Left kidney (tissue), 2 donors: ENCODE measurements around the gene ASH1L. TPM values are rescaled to one million over a fixed set of nuclear protein-coding genes. Genes with fewer than 3 reads are reported as not detected.
"Not testable (repeated sequence)": the region's sequence is repeated elsewhere in the genome, so short reads cannot be mapped to it uniquely, and the experiment has no call there.

Experiments
- DNase-seq: peaks from one replicate; pipeline ENCODE4 v3.0.0-alpha.2; 2013
- polyA plus RNA-seq: library from polyadenylated mRNA; unstranded; fragments of 120-200 nt; gene quantifications from one replicate; pipeline ENCODE4 v1.2.1, GENCODE V29; 2013; ENCODE audit not compliant: insufficient read length

The ASH1L gene
- polyA plus RNA-seq, 1 donor: 55.2 TPM

- peak; percentile 15 for DNase-seq
Observed at GRCh38 chr1:155499953-155500639, 62.5 kb downstream of the ASH1L start.

GRCh38 chr1:155499263-155499662, 63.3 kb downstream of the ASH1L start:
- DNase-seq: no peak

GRCh38 chr1:155493595-155493994, 69.0 kb downstream of the ASH1L start:
- not testable (repeated sequence) for DNase-seq

- not testable (repeated sequence) for DNase-seq
Observed at GRCh38 chr1:155488419-155488818, 74.2 kb downstream of the ASH1L start.

GRCh38 chr1:155487541-155487940, 75.1 kb downstream of the ASH1L start:
- no peak for DNase-seq

- DNase-seq: not testable (repeated sequence)
Observed at GRCh38 chr1:155486952-155487351, 75.7 kb downstream of the ASH1L start.

- DNase-seq: no peak
Observed at GRCh38 chr1:155485945-155486344, 76.7 kb downstream of the ASH1L start.

GRCh38 chr1:155485222-155485621, 77.4 kb downstream of the ASH1L start:
- no peak for DNase-seq

- no peak for DNase-seq
Observed at GRCh38 chr1:155481741-155482241, 80.8 kb downstream of the ASH1L start.

GRCh38 chr1:155479205-155479604, 83.4 kb downstream of the ASH1L start:
- no peak for DNase-seq

GRCh38 chr1:155478270-155478852, 84.2 kb downstream of the ASH1L start:
- no peak for DNase-seq

- no peak for DNase-seq
Observed at GRCh38 chr1:155474146-155474545, 88.5 kb downstream of the ASH1L start.

- no peak for DNase-seq
Observed at GRCh38 chr1:155473151-155473821, 89.3 kb downstream of the ASH1L start.

- DNase-seq: no peak
Observed at GRCh38 chr1:155472491-155473083, 90.0 kb downstream of the ASH1L start.

GRCh38 chr1:155471891-155472290, 90.7 kb downstream of the ASH1L start:
- DNase-seq: no peak

- no peak for DNase-seq
Observed at GRCh38 chr1:155471026-155471425, 91.6 kb downstream of the ASH1L start.

- no peak for DNase-seq
Observed at GRCh38 chr1:155466996-155467395, 95.6 kb downstream of the ASH1L start.

GRCh38 chr1:155466617-155466972, 96.0 kb downstream of the ASH1L start:
- DNase-seq: no peak

GRCh38 chr1:155463865-155464650, 98.5 kb downstream of the ASH1L start:
- no peak for DNase-seq

GRCh38 chr1:155458111-155458510, 104.5 kb downstream of the ASH1L start:
- no peak for DNase-seq

GRCh38 chr1:155457266-155457665, 105.3 kb downstream of the ASH1L start:
- no peak for DNase-seq

GRCh38 chr1:155455588-155456195, 106.9 kb downstream of the ASH1L start:
- no peak for DNase-seq
